GM19240 (cell line): ENCODE results near the gene PFN1.

ENCODE experiments used
- DNase-seq: peaks from one replicate; pipeline ENCODE4 v3.0.0; 2011; ENCODE audit warnings: low spot score; ENCODE audit not compliant: insufficient read length

Gene PFN1

DNA sequence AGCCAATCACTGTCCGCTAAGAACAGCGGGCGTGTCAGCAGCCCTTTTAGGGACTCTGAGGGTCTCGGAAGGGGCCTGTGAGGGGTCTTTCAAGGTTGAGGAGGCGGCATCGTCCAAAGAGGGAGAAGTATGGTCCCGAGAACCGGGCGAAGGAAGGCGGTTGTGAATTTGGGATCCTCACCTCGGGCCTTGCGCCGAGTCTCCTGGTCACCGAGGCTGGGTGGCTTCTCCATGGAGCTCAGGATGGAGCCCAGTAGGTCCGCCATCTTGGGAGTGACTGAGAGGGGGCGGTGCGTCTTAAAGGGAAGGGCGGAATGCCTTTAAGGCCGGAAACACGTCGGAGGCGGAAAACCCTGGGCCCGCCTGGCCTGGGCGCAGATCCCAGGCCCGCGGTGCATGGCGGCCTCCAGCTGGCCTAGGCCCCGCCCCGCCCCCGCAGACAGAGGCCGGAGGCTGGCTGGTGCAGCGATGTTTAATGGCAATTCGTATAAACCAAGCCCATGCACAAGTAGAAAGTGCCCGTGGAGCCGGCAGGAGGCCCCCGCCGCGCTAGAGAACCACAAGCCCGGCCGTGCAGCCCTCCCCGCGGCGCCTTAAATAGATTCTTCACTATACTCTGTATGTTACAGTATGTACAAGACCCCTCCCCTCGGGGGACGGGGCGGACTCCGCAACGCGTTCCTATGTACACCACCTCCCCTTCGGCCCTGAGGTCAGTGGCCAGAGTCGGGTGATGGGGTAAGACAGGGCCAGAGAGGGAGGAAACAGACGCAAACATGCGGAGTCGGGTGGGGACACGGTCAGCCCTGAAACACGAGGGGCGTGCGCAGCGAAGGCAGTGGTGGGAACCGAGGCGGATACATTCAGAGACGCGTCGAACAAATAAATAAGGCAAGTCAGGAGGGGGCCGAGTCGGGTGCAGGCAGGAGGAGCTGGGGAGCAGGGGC lies 19.5 kb upstream of the PFN1 start, which contains the start of gene SPAG7:
TSS of gene SPAG7 (minus strand) at position 279 of the 947 bp plus-strand sequence. CDS start at position 266, 13 bp downstream.
- peak; percentile 87 for DNase-seq

DNA sequence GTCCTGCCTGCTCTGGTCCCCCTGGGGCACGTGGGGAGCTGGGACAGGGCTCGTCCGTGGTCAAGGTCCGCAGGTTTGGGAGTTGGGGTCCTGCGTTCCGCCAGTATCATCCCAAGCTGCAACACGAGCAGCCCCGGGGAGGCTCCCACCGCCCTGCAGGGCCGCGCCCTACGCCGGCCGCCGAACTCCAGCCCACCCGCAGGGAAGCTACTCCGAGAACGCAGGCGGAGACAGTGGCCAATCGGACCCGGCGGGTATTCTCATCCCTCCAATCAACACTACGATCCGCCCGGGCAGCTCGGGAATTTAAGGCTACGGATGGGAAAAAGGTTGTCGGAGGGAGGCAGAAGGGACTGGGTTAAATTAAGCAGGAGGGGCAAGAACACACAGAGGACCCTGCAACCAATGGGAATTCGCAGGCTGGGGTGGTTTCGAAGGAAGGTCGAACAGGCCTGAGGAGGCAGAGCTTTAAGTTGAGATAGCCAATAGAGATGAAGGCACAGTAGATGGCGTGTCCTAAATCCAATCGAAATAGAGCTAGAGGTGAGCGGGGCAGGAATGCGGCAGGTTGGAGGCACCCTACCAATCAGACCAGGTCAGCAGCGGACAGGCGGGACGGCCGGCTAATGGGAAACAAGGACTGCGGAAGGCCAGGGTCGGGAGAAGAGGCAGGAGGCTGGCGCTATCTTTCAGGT lies 18.7 kb upstream of the PFN1 start:
- DNase-seq, result peak; percentile 93

DNA sequence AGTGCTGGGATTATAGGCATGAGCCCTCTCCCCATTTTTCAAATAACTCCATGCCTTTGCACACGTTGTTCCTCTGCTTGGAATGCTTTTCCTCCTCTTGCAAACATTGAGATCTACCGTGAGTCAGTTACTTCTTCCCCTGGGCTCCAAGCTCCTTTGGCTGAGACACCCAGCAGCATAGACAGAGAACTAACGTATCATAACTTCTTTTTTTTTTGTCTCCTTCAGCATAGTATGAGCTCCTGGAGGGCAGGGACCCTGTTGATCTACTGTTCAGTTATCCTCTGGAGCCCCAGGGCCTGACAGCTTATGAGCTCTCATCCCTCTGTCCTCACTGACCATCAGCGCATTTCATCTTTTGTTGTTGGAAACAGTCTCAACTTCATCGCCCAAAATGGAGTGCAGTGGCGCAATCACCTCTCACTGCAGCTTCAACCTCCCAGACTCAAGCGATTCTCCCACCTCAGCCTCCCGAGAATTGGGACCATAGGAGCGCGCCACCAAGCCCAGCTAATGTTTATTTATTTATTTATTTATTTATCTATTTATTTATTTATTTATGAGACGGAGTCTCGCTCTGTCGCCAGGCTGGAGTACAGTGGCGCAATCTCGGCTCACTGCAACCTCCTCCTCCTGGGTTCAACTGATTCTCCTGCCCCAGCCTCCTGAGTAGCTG lies 17.1 kb upstream of the PFN1 start:
- DNase-seq, result no peak

DNA sequence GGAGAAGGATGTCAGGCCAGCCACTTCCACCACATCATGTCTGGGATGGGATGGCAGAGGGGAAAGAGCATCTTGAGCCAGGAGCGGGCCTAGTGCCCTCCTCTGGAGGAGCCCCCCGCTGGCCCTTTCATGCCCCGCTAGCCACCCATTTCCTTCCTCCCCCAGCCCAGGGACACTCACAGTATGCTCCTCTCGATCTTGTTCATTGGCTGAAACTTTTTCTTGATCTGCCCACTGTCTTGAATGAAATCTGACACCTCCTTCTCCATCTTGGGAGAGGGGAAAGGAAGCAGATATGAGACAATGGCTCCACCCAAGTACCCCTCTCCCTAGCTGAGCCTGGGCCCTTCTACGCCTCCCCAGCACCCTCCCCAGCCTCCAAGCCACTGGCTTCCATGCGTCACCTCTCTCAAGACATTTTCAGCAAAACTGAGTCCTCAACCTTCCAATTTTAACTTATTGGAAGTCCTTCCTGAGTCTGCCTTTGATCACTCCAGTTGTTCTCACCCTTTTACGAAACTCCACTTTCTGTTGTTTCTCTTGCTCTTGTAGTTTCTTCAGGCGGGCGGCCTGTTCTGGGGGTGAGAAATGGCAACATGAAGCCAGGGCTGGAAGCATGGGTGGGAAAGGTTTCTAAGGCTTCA lies 12.1 kb upstream of the PFN1 start:
- no peak for DNase-seq

DNA sequence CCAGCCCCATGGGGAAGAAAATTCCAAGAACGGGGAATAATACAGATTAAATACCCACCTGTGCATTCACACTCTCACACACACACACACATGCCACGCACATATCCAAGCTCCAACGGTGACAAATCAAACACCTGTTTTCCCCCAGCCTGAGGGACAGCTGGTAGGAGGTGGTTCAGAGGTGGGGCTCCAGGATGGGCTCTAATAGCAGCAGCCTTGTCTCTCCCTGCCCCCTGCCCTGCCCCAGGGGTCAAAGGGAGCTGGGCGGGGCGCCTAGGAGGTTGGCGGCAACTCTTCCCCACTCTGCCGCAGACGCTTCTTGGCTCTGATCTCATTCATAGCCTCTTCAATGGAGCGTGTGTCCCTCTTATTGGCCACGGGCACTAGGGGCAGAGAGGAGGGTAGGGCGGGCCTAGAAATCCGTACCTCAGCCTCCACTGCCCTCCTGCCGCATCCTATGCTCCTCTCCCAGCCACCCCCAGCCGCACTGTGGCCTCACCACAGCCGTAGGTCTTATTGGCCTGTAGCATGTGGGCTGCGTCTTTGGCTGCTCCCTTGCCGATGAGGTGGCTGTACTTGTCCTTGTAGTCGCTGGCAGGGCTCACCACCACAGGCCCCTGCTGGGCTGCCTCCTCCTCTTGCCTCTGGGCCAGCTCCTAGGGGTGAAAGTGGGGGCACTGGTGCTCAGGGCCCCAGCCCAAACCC lies 11.1 kb upstream of the PFN1 start:
- DNase-seq, result no peak

DNA sequence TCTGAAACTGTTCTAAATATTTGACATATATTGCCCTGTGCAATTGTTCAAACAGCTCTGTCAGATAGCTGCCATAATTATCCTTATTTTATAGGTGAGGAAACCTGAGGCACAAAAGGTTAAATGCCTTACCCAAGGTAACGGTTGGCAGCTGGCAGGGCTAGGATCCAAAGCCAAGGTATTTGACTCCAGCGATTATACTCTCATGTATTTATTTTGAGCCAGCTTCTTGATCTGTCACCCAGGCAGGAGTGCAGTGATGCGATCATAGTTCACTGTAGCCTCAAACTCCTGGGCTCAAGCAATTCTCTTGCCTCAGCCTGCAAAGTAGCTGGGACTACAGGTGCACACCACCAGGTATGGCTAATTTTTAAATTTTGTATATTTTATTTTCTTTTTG lies 9.8 kb upstream of the PFN1 start:
- no peak for DNase-seq

DNA sequence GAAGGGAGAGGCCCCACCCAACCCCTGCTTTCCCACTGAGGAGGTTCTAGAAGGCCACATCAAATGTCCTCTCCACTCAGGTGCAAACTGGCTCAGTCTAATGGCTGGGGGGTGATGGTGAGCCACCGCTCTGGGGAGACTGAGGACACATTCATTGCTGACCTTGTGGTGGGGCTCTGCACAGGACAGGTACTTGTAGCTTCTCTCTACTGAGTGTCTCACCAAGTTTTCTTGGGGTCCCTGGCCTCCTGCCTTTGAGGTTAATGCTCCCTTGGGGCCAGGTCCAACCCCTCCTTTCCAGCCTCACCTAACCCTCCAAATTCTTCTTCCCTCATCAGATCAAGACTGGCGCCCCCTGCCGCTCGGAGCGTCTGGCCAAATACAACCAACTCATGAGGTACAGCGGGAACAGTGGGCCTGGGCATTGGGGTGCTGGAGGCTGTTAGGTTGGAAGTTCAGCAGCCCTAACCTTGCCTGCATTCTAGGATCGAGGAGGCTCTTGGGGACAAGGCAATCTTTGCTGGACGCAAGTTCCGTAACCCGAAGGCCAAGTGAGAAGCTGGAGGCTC lies 8.2 kb upstream of the PFN1 start:
- no peak for DNase-seq

DNA sequence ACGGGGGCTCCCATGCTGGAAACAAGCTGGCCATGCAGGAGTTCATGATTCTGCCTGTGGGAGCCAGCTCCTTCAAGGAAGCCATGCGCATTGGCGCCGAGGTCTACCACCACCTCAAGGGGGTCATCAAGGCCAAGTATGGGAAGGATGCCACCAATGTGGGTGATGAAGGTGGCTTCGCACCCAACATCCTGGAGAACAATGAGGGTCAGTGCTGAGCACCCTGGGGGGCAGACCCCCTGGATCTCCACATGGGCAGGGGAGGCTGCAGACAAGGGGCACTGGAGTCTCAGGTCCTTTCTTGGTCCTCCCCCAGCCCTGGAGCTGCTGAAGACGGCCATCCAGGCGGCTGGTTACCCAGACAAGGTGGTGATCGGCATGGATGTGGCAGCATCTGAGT lies 6.8 kb upstream of the PFN1 start:
- DNase-seq, result no peak

DNA sequence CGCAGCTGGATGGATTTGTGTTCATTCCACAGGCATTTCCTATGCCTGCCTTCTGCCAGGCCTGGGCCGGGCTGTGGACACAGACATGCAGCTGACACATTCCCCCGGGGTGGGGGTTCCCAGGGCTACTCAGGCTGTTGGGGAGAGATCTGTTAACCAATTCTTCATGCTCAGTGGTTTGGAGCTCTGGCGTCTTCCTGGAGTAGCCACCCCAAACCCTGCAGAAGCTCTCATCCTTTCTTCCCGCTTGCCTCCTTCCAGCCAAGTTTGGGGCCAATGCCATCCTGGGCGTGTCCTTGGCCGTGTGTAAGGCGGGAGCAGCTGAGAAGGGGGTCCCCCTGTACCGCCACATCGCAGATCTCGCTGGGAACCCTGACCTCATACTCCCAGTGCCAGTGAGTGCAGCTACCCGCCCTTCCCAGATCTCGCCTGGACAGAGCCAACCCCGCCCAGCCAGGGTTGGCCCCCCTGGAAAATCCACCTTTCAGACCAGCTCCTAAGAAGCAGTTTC lies 5.2 kb upstream of the PFN1 start:
- no peak for DNase-seq

DNA sequence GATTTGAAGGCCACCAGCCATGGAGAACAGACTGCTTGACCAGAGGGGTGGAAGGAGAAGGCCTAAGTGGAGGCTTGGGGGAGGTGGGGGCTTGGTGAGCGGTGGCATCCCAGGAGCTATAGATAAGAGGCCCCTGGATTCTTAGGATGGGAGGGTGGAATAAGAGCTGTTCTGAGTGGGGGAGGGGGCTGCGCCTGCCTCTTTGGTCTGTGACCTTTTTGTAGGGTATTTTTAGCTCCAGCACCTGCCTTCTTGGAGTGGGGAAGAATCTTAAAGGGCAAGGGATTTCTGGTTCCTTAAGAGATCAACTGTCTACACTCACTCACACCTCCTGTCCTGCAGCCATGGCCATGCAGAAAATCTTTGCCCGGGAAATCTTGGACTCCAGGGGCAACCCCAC lies 3.2 kb upstream of the PFN1 start:
- DNase-seq, result no peak

DNA sequence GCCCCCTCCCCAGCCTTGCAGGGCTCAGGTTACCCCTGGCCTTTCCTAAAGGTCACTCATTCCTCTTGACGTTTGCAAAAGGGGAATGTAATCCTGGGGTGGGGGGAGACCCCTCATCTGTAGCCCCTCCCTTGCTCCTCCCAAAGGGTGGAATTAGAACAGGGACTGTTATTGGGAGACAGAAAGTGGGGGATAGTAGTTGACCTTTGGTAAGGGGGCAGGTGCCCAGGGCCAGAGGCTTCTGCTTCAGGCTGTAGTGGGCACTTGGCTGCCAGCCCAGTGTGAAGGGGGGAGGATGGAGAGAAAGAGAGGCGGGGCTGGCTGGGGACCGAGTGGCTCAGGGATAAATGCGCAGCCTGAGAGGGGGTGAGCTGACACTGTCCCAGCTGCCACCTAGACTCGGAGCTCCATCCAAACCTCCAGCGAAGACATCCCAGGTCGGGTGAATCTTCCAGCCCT lies 2.4 kb upstream of the PFN1 start, which contains the start of gene ENO3:
TSS of gene ENO3 (plus strand) at position 374 of the 459 bp plus-strand sequence. CDS start 711 bp downstream, outside the sequence.
- no peak for DNase-seq

DNA sequence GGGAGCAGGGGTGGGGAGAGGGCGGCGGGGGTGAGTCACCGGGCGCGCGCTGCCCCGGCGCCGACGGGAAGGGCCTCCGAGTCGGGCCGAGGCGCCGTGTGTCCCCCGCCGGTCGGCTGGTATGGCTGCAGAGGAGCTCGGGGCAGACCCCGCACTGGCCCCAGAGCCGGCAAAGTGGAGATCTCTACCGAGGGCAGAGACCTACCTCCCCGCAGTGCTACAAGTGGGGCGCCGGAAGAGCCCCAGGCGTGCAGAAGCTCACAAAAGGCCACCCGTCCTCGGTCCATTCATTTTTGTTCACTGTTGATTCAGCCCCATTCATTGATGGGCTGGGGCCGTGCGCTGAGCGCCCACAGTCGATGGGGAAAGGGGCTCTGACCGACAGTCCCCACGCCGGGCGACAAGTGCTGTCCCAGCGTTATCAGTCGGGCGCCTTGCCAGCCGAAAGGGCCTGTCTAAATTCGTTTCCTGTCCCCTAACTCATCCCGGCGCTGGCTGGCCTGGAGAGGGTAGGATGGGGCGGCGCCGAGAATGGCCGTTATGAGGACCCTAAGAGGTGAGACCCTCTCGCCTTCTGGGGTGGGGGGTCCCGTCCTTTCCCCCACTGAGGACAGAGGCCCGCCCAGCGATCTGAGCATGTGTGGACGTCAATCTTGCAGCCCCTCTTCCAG lies 1.9 kb upstream of the PFN1 start:
- DNase-seq, result peak; percentile 34

DNA sequence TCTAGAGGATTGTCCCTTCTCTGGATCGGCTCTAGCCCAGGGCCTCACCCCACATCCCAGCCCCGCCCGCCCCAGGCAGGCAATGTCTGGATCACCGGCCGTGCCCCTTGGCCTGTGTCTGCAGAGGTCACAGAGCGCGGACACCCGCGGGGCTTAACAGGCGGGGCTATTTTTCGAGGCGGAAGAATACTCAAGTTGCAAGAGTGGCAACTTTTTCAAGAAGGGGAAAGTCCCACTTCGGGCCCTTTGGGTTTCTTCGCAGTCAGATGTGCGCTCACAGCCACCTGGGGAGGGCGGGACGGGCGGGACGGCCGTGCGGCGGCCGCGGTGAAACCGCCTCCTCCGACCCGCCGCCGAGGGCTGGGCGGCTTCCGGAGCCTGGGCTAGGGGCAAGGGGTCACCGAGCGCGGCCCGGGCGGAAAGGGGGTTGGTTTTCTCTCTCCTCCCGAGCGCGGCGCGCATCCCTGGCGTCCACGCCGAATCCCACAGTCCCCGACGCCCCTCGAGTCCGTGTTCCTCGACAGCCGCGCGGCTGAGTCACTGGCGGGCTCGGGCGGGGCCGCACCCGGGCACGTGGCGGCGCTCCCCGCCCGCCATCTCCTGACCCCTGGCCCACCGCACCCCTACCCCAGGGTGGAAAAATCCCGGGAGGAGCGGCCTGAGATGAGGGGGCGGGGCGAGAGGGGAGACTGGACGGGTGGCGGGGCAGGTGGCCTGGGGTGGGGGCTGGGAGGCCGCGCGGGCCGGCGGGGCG lies 1.2 kb upstream of the PFN1 start:
- peak; percentile 68 for DNase-seq

DNA sequence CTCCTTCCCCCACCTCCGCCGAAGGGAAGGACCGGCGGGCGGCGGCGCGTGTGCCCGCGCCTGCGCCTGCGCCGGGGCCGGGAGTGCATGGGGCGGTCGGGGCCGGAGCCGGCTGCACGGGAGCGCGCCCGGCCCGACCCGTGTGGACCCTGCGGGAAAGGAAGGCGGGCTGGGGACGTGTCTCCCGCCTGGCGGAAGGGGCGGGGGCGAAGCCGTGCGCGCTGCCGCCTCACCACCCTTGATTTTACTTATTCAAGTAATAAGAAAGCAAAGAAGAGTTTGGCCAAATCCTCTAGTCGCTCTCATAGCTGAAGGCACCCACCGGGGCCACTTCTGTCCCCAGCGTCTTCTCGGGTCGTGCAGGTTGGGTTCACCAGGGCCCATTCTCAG lies 596 bp upstream of the PFN1 start:
- peak; percentile 70 for DNase-seq

DNA sequence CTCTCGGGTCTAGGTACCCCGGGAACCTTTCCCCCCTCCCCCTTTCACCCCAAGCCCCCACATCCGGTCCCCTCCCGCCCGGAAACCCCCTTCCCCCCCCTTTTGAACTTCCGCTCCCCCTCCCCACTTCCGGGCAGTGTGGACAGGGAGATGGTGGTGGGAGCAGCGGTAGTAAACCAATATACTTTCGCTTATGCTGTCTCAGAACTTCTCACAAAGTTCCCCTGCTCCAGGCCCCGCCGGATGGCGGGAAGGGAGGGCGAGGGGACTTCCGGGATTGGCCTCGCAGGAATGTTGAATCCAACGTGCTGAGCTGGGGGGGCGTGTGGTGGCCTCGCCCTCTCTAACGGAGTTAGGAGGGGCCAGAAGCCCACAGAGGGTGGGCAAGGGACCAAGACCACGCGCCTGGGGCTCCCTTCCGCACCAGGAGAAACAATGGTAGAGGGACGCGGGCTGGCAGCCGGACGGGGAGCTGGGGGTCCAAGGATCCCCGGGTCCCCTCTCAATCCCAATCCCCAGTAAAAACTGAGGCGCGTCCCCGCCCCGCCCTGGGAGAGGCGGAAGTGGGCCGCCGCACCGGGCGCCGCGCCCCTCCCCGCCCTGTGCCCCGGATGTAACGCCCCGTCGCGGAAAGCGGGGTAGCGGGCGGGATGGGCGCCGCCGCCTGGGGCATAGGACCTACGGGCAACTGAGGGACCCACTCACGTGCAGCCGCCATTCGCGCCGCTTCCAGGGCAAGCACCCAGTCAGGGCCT lies 742 bp downstream of the PFN1 start:
- DNase-seq, result peak; percentile 36

DNA sequence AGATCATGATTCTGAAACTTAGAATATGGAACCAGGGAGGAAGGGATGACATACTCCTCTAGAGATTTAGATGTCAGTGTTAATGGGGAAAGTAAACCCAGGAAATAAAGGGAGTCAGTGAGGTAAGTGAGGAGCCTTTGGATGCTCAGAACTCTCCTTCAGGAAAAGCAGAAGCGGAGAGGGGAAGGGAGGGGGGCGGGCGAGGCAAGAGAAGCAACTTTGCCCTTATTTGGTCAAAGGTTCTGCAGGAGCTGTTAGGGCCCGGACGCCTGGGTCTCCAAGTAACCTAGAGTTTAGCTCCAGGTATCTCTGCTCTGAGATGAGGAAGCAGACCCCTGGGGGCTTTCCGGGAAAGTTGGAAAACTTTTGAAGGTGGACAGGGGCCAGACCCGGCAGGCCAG lies 1.3 kb downstream of the PFN1 start:
- no peak for DNase-seq

DNA sequence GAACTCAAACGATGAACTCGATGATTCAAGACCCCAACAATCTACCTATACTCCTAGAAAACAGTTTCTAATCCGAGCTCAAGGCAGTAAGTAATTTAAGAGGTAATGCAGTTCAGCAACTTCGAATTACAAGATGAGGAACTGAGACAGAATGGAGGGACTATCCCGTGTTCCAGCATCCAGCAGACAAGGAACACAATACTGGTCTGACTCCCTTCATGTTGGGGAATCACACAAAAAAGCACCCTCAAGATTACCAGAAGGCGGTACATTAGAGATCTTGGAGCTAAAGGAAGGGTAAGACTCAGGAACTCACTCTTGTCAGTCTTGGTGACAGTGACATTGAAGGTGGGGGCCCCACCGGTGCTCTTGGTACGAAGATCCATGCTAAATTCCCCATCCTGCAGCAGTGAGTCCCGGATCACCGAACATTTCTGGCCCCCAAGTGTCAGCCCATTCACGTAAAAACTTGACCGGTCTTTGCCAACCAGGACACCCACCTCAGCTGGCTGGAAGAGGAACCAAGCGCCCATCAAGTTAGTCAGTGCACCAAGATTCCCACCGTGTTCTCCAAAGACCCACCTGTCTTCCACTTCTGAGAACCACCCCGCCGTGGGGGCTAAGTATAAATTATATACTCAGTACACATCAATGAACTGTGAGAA lies 1.9 kb downstream of the PFN1 start:
- no peak for DNase-seq

DNA sequence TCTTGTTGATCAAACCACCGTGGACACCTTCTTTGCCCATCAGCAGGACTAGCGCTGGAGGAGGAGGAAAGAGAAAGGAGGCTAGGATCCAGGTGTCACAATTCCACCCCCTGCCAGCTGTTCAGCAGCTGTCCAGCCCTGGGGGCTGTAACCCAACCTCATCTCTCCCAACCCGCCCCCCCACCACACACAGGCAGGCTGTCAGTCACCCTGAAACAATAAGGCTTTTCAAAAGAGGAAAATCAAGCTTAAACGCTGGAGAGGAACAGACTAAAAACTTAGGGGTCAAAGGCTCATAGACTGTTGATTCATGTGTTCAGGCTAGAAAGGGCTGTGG lies 2.4 kb downstream of the PFN1 start:
- DNase-seq, result no peak
